Left hindlimb (tissue), 1 donor: ENCODE measurements around the gene ESRRB.

Experiments used
- DNase-seq: peaks from one replicate; pipeline ENCODE4 v3.0.0-alpha.2; 2018

ESRRB gene

GRCh38 chr14:76407449-76408150 is 31.7 kb downstream of the ESRRB start:
- no peak for DNase-seq

GRCh38 chr14:76408877-76409276 is 32.9 kb downstream of the ESRRB start:
- DNase-seq, result no peak

- DNase-seq, result no peak
These were observed 36.6 kb downstream of the ESRRB start for GRCh38 chr14:76412501-76412900.

- no peak for DNase-seq
These were observed 37.4 kb downstream of the ESRRB start for GRCh38 chr14:76413106-76413961.

GRCh38 chr14:76413962-76414600 is 38.1 kb downstream of the ESRRB start:
- no peak for DNase-seq

GRCh38 chr14:76419399-76419798 is 43.5 kb downstream of the ESRRB start:
- DNase-seq, result no peak

- DNase-seq, result no peak
These were observed 44.9 kb downstream of the ESRRB start for GRCh38 chr14:76420827-76421226.

GRCh38 chr14:76421662-76422061 is 45.7 kb downstream of the ESRRB start:
- no peak for DNase-seq

GRCh38 chr14:76422662-76423061 is 46.7 kb downstream of the ESRRB start:
- no peak for DNase-seq

- no peak for DNase-seq
These were observed 47.6 kb downstream of the ESRRB start for GRCh38 chr14:76423534-76423933.

- DNase-seq, result no peak
These were observed 48.4 kb downstream of the ESRRB start for GRCh38 chr14:76424359-76424758.

- no peak for DNase-seq
These were observed 50.3 kb downstream of the ESRRB start for GRCh38 chr14:76426161-76426696.

GRCh38 chr14:76428611-76429010 is 52.7 kb downstream of the ESRRB start:
- DNase-seq, result no peak

- no peak for DNase-seq
These were observed 54.1 kb downstream of the ESRRB start for GRCh38 chr14:76430017-76430416.

GRCh38 chr14:76430475-76430980 is 54.6 kb downstream of the ESRRB start:
- DNase-seq, result no peak

GRCh38 chr14:76431538-76431937 is 55.6 kb downstream of the ESRRB start:
- no peak for DNase-seq

- no peak for DNase-seq
These were observed 57.2 kb downstream of the ESRRB start for GRCh38 chr14:76432827-76433752.

GRCh38 chr14:76434220-76434619 is 58.3 kb downstream of the ESRRB start:
- no peak for DNase-seq

- no peak for DNase-seq
These were observed 63.4 kb downstream of the ESRRB start for GRCh38 chr14:76439237-76439775.

- no peak for DNase-seq
These were observed 70.5 kb downstream of the ESRRB start for GRCh38 chr14:76446486-76446885.

GRCh38 chr14:76446921-76447320 is 71.0 kb downstream of the ESRRB start:
- no peak for DNase-seq

- no peak for DNase-seq
These were observed 74.5 kb downstream of the ESRRB start for GRCh38 chr14:76450476-76450875.
